Stomach (tissue), 9 donors: ENCODE measurements around the gene PCDHA13. TPM values are rescaled to one million over a fixed set of nuclear protein-coding genes. Genes with fewer than 3 reads are reported as not detected.
A peak's percentile ranks its signal among the peaks of the same experiment; 100 is the strongest.

Experiments used
- DNase-seq, 2 donors: peaks; one replicate each; pipeline versions ENCODE4 v3.0.0 to v3.0.0-alpha.2; 2013 to 2019
- H3K27ac ChIP-seq, 5 donors: fragments of 200-600 bp in 4 of 5; sonication (generic) in 4 of 5; one replicate each; pipeline ENCODE4 v1.5.1; 2013 to 2019; ENCODE audit warnings: mild to moderate bottlenecking in 1 of 5, moderate library complexity in 1 of 5
- H3K27me3 ChIP-seq, 3 donors: fragments of 200-600 bp; sonication (generic); one replicate each; pipeline ENCODE4 v1.5.1; 2017 to 2019; ENCODE audit warnings: mixed run types in 1 of 3
- H3K36me3 ChIP-seq, 4 donors: fragments of 200-600 bp; sonication (generic); 1 replicate in 3 of 4; 2 replicates in 1 of 4; pipeline ENCODE4 v1.5.1; 2016 to 2019
- H3K4me1 ChIP-seq, 4 donors: fragments of 200-600 bp; sonication (generic); one replicate each; pipeline ENCODE4 v1.5.1; 2016 to 2019
- H3K4me3 ChIP-seq, 4 donors: fragments of 200-600 bp; sonication (generic) in 3 of 4; one replicate each; pipeline ENCODE4 v1.5.1; 2016 to 2019; ENCODE audit warnings: mild to moderate bottlenecking in 1 of 4
- H3K9me3 ChIP-seq, 4 donors: fragments of 200-600 bp; sonication (generic); one replicate each; pipeline ENCODE4 v1.5.1; 2016 to 2019
- EP300 ChIP-seq: sonication (generic); formaldehyde crosslinking; IDR thresholded peaks from one replicate; pipeline ENCODE4 v1.6.1; 2017; ENCODE audit warnings: antibody characterized with exemption
- POLR2A ChIP-seq, 4 donors: fragments of 450-650 bp; IDR thresholded peaks; one replicate each; pipeline ENCODE4 v1.6.1; 2016; ENCODE audit warnings: antibody characterized with exemption in 4 of 4, control low read depth in 2 of 4, mild to moderate bottlenecking in 1 of 4, moderate library complexity in 1 of 4
- POLR2AphosphoS5 ChIP-seq, 3 donors: sonication (generic); formaldehyde crosslinking; IDR thresholded peaks; one replicate each; pipeline ENCODE4 v1.6.1; 2016; ENCODE audit warnings: antibody characterized with exemption in 3 of 3
- WGBS, 5 donors: extraction: QIAGEN DNeasy Blood & Tissue Kit in 3 of 5; methylation state at CpG; one replicate each; pipeline versions ENCODE4 v1.1.5 to v1.1.7; 2013 to 2018; 5-methylcytosine and 5-hydroxymethylcytosine counted together
- intact Hi-C: fragments of 100-400 bp; cut with DNase I; formaldehyde crosslinking; loops from one replicate; pipeline ENCODE4 v1.15.1; 2023; ENCODE audit warnings: low total_unique reads
- polyA plus RNA-seq, 3 donors: library from polyadenylated mRNA; stranded (reverse); fragments of 200-250 nt; gene quantifications; one replicate each; pipeline ENCODE4 v1.2.3, GENCODE V29; 2013
- total RNA-seq, 5 donors: library from RNA; depleted of rRNA; stranded (reverse); fragments of >200 nt; gene quantifications; one replicate each; pipeline versions ENCODE4 v1.1.0 to v1.2.3, GENCODE V29; 2014 to 2016
- TF ChIP-seq, protein P1 (sequence below), 7 experiments: fragments of 450-650 bp in 4 of 7; fragments of 200-600 bp in 3 of 7; sonication (generic) in 3 of 7; IDR thresholded peaks; one replicate each; pipeline ENCODE4 v1.5.1; 2016 to 2019; ENCODE audit warnings: antibody characterized with exemption in 7 of 7, control low read depth in 2 of 7, mild to moderate bottlenecking in 1 of 7
- donor health status: healthy with polysubstance abuse.
- donor health status: Bipolar disorder and iron deficiency.
- donor health status: healthy.

Gene PCDHA13
- total and polyA plus RNA-seq, 8 donors = 0.14 to 4.3 (median 0.61) TPM; not detected in 3

DNA sequence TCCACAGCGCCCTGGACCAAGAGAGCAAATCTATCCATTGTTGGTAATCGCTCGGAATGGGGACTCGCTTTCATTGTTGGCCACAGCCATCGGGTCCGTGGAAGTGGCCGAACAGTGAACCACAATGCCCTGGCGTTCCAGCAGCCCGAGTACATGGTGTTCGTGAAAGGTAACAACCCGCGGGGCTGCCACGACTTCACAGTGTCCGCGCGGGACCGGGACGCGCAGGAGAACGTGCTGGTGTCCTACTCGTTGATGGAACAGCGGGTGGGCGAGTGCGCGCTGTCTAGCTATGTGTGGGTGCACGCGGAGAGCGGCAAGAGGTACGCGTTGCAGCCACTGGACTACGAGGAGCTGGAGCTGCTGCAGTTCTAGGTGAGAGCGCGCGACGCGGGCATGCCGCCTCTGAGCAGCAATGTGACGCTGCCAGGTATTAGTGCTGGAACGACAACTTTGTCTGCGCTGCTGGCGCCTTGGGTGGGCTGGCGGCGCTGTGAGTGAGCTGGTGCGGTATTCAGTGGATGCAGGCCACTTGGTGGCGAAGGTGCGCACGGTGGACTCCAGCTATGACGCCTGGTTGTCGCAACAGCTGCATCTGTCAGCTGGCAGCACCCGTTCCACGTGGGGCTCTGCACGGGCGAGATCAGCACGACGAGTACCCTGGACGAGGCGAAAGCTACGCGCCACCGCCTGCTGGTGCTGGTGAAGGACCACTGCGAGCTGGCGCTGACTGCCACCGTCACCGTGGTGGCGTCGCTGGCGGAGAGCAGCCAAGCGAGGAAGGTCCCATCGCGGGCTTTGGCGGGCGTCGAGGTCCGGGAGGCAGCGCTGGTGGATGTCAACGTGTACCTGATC lies 19.3 kb upstream of the PCDHA13 start:
- DNase-seq = no peak
- Histone ChIP-seq H3K36me3 (no peaks in the 10 kb centered on the region), H3K4me3 (no peak overlapping the region), H3K27me3 (peaks cover 0 to 35% (median 4%) of the 10 kb centered on the region in 3 donors), H3K4me1 (no peaks in the 10 kb centered on the region), H3K27ac (no peak overlapping the region), H3K9me3 (peaks cover 19 to 52% (median 39%) of the 10 kb centered on the region in 4 donors)
- intact Hi-C loops = no loop called here
- no peak for TF ChIP-seq EP300
- TF ChIP-seq, protein P1, sequence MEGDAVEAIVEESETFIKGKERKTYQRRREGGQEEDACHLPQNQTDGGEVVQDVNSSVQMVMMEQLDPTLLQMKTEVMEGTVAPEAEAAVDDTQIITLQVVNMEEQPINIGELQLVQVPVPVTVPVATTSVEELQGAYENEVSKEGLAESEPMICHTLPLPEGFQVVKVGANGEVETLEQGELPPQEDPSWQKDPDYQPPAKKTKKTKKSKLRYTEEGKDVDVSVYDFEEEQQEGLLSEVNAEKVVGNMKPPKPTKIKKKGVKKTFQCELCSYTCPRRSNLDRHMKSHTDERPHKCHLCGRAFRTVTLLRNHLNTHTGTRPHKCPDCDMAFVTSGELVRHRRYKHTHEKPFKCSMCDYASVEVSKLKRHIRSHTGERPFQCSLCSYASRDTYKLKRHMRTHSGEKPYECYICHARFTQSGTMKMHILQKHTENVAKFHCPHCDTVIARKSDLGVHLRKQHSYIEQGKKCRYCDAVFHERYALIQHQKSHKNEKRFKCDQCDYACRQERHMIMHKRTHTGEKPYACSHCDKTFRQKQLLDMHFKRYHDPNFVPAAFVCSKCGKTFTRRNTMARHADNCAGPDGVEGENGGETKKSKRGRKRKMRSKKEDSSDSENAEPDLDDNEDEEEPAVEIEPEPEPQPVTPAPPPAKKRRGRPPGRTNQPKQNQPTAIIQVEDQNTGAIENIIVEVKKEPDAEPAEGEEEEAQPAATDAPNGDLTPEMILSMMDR (IDR thresholded peaks at IDR 0.05) = no peak
- TF ChIP-seq POLR2AphosphoS5 (IDR thresholded peaks at IDR 0.05) = no peak
- no peak for TF ChIP-seq POLR2A (IDR thresholded peaks at IDR 0.05)
- WGBS, 5 donors = 44 to 53% (median 47%) methylated on average over 64 to 76 of the region's 76 CpGs

DNA sequence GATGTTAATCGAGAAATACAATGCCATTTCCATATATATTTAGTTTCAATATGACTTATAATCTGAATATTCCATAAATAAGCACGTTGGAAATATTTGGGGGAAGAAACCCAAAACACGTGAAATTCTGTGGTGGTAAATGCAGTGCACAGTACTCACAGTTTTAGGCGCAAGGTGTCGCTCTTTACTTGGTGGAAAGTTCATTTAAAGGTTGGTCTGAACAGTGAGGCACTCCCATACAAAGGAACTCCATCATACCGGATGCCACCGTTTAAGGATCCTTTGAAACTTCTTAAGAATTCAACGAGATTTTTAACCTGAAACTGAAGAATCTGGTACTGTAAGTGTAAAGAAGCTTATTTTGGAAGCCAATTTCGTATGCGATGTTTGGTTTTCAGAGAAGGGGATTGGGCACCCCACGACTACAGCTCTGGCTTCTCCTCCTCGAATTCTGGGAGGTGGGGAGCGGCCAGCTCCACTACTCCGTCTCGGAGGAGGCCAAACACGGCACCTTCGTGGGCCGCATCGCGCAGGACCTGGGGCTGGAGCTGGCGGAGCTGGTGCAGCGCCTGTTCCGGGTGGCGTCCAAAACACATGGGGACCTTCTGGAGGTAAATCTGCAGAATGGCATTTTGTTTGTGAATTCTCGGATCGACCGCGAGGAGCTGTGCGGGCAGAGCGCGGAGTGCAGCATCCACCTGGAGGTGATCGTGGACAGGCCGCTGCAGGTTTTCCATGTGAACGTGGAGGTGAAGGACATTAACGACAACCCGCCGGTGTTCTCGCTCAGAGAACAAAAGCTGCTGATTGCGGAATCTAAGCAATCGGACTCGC lies 13.0 kb upstream of the PCDHA13 start, which contains the start of gene PCDHA11:
PCDHA11 (plus strand) TSS at position 237 of the 834 bp plus-strand sequence; CDS start at position 384, 147 bp downstream.
- peaks cover 0 to 39% (median 5%) of the 10 kb centered on the region in 3 donors for H3K27me3 ChIP-seq
- no peaks in the 10 kb centered on the region for H3K36me3 ChIP-seq
- TF ChIP-seq POLR2AphosphoS5 (IDR thresholded peaks at IDR 0.05) (no peak), EP300 (no peak), POLR2A (IDR thresholded peaks at IDR 0.05) (no peak)
- TF ChIP-seq, protein P1 (IDR thresholded peaks at IDR 0.05) = no peak
- WGBS, 5 donors = 15 to 28% (median 17%) methylated on average over 39 to 41 of the region's 41 CpGs
- no peak within 1 kb of the TSS for H3K4me3 ChIP-seq
- intact Hi-C loops = no loop called here
- H3K27ac ChIP-seq = no peak within 1 kb of the TSS
- H3K4me1 ChIP-seq = no peaks in the 10 kb centered on the region
- peaks cover 6 to 52% (median 39%) of the 10 kb centered on the region in 4 donors for H3K9me3 ChIP-seq
- peak in 1 of 2 donors; percentile 16 for DNase-seq

DNA sequence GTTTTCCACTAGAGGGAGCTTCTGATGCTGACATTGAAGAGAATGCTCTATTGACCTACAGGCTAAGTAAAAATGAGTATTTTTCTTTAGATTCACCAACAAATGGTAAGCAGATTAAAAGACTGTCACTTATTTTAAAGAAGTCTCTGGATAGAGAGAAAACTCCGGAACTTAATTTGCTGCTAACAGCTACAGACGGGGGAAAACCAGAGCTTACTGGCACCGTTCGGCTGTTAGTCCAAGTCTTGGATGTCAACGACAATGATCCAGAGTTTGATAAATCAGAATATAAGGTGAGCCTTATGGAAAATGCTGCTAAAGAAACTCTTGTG lies 12.4 kb upstream of the PCDHA13 start:
- Histone ChIP-seq H3K36me3 (no peaks in the 10 kb centered on the region), H3K9me3 (peaks cover 6 to 52% (median 43%) of the 10 kb centered on the region in 4 donors), H3K27ac (no peak overlapping the region), H3K4me1 (no peaks in the 10 kb centered on the region), H3K27me3 (peaks cover 0 to 39% (median 5%) of the 10 kb centered on the region in 3 donors), H3K4me3 (no peak overlapping the region)
- intact Hi-C loops = no loop called here
- no peak for DNase-seq
- TF ChIP-seq POLR2A (IDR thresholded peaks at IDR 0.05) = no peak
- TF ChIP-seq, protein P1 (IDR thresholded peaks at IDR 0.05) = no peak
- TF ChIP-seq EP300 = no peak
- TF ChIP-seq POLR2AphosphoS5 (IDR thresholded peaks at IDR 0.05) = no peak
- 53 to 59% (median 56%) methylated on average over 5 of the region's 5 CpGs for WGBS, 5 donors
